SK-N-MC (cell line): ENCODE results near the gene ZNF219.

Experiments used
- DNase-seq: peaks from one replicate; pipeline ENCODE4 v3.0.0-alpha.2; 2011; ENCODE audit warnings: low read depth, low spot score
- H3K27ac ChIP-seq: fragments of 200-600 bp; sonication (generic); 2 replicates; pipeline ENCODE4 v1.5.1; 2016; ENCODE audit warnings: mixed run types
- H3K36me3 ChIP-seq: fragments of 200-600 bp; sonication (generic); 2 replicates; pipeline ENCODE4 v1.6.1; 2017; ENCODE audit warnings: antibody characterized with exemption, low read length, mixed read lengths; ENCODE audit not compliant: insufficient read depth
- H3K4me3 ChIP-seq: fragments of 200-600 bp; sonication (generic); 2 replicates; pipeline ENCODE4 v1.5.1; 2016
- H3K9ac ChIP-seq: fragments of 200-600 bp; sonication (generic); 2 replicates; pipeline ENCODE4 v1.8.0; 2017; ENCODE audit warnings: mixed run types, mixed read lengths; ENCODE audit not compliant: insufficient read length
- H3K9me3 ChIP-seq: fragments of 200-600 bp; sonication (generic); 2 replicates; pipeline ENCODE4 v1.6.1; 2017; ENCODE audit warnings: low read depth, mild to moderate bottlenecking, antibody characterized with exemption, low read length, moderate library complexity, mixed read lengths
- EZH2 ChIP-seq: fragments of 200-600 bp; sonication (generic); IDR thresholded peaks from one replicate; pipeline ENCODE4 v1.6.1; 2017; ENCODE audit warnings: antibody characterized with exemption
- FOXP2 ChIP-seq: optimal IDR thresholded peaks from 2 replicates; pipeline ENCODE3; 2011; ENCODE audit warnings: mild to moderate bottlenecking, moderate library complexity; ENCODE audit not compliant: insufficient read depth; ENCODE audit errors: extremely low read length, control extremely low read depth
- POLR2AphosphoS5 ChIP-seq: IDR thresholded peaks from 2 replicates; pipeline ENCODE4 v1.6.1; 2012; ENCODE audit warnings: mild to moderate bottlenecking, low read depth, low read length, borderline replicate concordance

ZNF219 gene

DNA sequence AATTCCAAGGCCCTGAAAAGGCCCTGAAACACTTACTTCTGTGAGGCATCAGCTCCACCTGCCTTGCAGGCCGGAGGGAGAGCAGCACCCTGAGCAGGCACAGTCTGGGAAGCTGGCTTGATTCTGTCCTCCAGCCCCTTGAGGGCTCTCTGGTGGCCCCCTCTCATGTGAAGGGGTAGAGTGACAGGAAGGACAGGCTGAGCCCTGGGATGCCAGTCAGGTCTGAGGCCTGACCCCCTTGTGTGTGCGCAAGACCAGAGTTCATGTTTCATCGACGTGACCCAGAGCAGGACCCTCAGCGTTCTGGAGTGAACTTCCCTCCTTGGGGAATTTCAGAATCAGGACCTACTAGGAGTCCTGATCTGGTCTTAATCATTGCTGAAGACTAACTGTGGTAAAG, 39.6 kb downstream of the ZNF219 start:
- no peak for TF ChIP-seq POLR2AphosphoS5
- no peak for TF ChIP-seq FOXP2
- no peak for TF ChIP-seq EZH2
- Histone ChIP-seq H3K9me3 (no peaks in the 10 kb centered on the region), H3K4me3 (no peak overlapping the region), H3K9ac (no peak overlapping the region), H3K36me3 (no peaks in the 10 kb centered on the region), H3K27ac (no peak overlapping the region)
- no peak for DNase-seq

DNA sequence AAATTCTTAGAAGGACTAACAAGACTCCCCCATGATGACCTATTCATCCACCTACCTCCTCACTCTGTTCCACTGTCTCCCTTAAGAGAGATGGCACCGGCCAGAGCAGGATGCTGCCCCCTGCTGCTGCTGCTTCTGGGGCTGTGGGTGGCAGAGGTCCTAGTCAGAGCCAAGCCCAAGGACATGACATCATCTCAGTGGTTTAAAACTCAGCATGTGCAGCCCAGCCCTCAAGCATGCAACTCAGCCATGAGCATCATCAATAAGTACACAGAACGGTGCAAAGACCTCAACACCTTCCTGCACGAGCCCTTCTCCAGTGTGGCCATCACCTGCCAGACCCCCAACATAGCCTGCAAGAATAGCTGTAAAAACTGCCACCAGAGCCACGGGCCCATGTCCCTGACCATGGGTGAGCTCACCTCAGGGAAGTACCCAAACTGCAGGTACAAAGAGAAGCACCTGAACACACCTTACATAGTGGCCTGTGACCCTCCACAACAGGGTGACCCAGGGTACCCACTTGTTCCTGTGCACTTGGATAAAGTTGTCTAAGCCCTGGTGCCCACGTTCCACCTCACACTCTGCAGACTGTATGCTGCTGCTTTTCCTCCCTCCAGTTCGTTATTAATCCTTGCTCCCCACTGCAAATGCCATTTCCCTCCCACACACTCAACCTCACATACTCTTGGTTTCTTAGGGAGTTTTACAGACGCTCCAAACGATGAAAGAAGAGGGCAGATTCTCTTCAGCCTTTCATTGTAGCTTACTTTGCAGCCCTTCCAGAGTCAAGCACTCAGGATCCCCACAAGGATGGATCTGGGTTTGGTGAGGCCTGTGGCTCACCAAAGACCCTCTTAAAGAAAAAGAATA, 40.4 kb downstream of the ZNF219 start, which contains the start of gene RNASE8:
RNASE8 (plus strand) TSS at position 20 of the 873 bp plus-strand sequence; CDS start at position 91, 71 bp downstream.
- H3K36me3 ChIP-seq, result no peaks in the 10 kb centered on the region
- no peak for TF ChIP-seq FOXP2
- TF ChIP-seq POLR2AphosphoS5, result no peak
- TF ChIP-seq EZH2, result no peak
- H3K9me3 ChIP-seq, result no peaks in the 10 kb centered on the region
- no peak within 1 kb of the TSS for H3K9ac ChIP-seq
- no peak within 1 kb of the TSS for H3K27ac ChIP-seq
- no peak for DNase-seq
- no peak within 1 kb of the TSS for H3K4me3 ChIP-seq

GRCh38 chr14:21056520-21057163, 41.8 kb downstream of the ZNF219 start:
- Histone ChIP-seq H3K9me3 (no peaks in the 10 kb centered on the region), H3K36me3 (no peaks in the 10 kb centered on the region), H3K9ac (no peak overlapping the region), H3K27ac (0 out of 2 replicates have a peak overlapping the region, but pooled peaks have one; percentile 3), H3K4me3 (no peak overlapping the region)
- TF ChIP-seq EZH2, result no peak
- TF ChIP-seq FOXP2, result no peak
- TF ChIP-seq POLR2AphosphoS5, result no peak
- DNase-seq, result no peak

DNA sequence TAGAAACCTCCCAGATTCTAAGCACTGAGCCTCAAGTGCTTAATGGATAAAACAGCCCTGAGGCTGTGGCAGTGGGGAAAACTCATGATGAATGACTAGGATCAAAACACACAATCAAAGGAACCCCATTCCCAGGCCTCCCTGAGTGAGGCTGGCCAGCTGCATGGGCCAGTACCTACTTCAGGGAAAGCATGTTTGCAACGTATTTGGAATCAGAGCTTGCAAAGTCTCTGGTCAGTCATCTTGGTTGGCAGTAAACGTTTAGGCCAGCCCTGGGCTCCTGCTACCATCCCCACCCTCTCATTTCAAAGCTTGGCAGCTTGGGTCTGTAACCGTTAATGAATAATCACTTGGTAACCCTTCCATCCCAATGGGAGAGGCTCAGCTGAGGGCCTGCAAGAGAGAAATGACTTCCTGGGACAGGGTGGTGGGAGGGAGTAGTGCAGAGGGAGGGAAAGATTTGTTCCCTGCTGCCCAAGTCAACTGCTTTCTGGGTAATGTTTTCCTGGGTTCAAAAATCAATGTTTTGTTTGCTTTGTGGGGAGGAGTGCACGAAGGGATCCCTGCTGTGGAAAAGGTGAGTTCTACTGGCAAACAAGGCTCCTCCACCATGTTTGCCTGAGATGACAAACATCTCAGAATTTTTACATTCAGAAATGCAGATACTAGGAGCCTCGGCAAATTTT, 42.9 kb downstream of the ZNF219 start:
- Histone ChIP-seq H3K4me3 (no peak overlapping the region), H3K9ac (no peak overlapping the region), H3K27ac (no peak overlapping the region), H3K36me3 (no peaks in the 10 kb centered on the region), H3K9me3 (no peaks in the 10 kb centered on the region)
- TF ChIP-seq EZH2 (no peak), FOXP2 (no peak), POLR2AphosphoS5 (no peak)
- no peak for DNase-seq

GRCh38 chr14:21054768-21055145, 43.7 kb downstream of the ZNF219 start:
- no peak for TF ChIP-seq FOXP2
- TF ChIP-seq POLR2AphosphoS5, result no peak
- no peak for TF ChIP-seq EZH2

GRCh38 chr14:21054123-21054767, 44.2 kb downstream of the ZNF219 start:
- TF ChIP-seq FOXP2 (no peak), EZH2 (no peak), POLR2AphosphoS5 (no peak)
- Histone ChIP-seq H3K9me3 (no peaks in the 10 kb centered on the region), H3K4me3 (no peak overlapping the region), H3K36me3 (no peaks in the 10 kb centered on the region), H3K27ac (no peak overlapping the region), H3K9ac (no peak overlapping the region)
- no peak for DNase-seq

More at GRCh38 chr14:21054768-21055145, 43.7 kb downstream of the ZNF219 start:
- Histone ChIP-seq H3K4me3 (no peak overlapping the region), H3K36me3 (no peaks in the 10 kb centered on the region), H3K27ac (no peak overlapping the region), H3K9ac (no peak overlapping the region), H3K9me3 (no peaks in the 10 kb centered on the region)
- DNase-seq, result no peak

DNA sequence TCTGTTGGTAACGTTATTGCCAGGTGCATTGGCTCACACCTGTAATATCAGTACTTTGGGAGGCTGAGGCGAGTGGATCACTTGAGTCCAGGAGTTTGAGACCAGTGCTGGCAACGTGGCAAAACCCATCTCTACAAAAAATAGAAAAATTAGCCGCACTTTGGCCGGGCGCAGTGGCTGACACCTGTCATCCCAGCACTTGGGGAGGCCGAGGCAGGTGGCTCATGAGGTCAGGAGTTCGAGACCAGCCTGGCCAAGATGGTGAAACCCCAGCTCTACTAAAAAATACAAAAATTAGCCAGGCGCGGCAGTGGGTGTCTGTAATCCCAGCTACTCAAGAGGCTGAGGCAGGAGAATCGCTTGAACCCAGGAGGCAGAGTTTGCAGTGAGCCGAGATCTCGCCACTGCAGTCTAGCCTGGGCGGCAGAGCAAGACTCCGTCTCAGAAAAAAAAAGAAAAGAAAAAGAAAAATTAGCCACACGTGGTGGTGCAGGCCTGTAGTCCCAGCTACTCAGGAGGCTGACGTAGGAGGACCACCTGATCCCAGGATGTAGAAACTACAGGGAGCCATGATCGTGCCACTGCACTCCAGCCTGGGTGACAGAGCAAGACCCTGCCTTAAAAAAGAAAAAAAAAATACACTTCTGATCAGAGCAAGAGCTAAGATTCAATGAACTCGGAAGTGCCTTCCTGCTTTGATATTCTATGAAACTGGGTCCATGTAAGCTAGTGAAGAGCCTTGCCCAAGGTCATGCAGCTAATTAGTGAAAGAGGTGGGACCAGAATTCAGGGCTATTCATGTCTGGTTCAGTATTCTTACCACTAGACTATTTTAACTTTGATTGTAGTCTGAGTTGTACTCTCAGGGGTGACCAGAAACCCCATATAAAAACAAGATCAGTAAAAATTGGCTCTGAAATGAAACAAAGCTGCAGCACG, 45.0 kb downstream of the ZNF219 start:
- TF ChIP-seq FOXP2 (no peak), EZH2 (no peak), POLR2AphosphoS5 (no peak)
- Histone ChIP-seq H3K9me3 (no peaks in the 10 kb centered on the region), H3K4me3 (no peak overlapping the region), H3K36me3 (no peaks in the 10 kb centered on the region), H3K9ac (no peak overlapping the region), H3K27ac (no peak overlapping the region)
- DNase-seq, result no peak
